ENCODE results near the gene DNAH9. TPM values are rescaled to one million over a fixed set of nuclear protein-coding genes. Genes with fewer than 3 reads are reported as not detected.

Gene DNAH9
- total RNA-seq, 4 donors from 2014 or later: 0.98 to 1.9 (median 1.5) TPM

DNA sequence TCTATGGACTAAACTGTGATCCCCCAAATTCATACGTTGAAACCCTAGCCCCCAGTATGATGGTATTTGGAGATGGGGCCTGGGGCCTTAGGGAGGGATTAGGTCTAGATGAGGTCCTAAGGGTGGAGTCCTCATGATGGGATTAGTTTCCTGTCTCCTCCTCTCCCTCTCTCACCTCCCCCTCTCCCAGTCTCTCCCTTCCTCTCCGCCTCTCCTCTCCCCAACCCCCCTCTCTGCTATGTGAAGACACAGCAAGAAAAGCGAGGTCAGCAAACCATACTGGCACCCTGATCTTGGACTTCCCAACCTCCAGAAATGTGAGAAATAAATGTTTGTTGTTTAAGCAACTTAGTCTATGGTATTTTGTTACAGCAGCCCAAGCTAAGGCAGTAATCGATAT lies 383.6 kb downstream of the DNAH9 start:
- no peak for DNase-seq (ENCODE audit: low spot score in 2 of 2)
- no peak for TF ChIP-seq POLR2A (IDR thresholded peaks at IDR 0.05)
- TF ChIP-seq CTCF (IDR thresholded peaks at IDR 0.05): no peak
- 90 to 92% methylated on average over 4 of the region's 4 CpGs for whole genome bisulfite sequencing, 2 donors
- H3K27ac ChIP-seq: no peak overlapping the region
- no peak overlapping the region for H3K4me3 ChIP-seq
- no peaks in the 10 kb centered on the region for H3K9me3 ChIP-seq
- H3K27me3 ChIP-seq: no peaks in the 10 kb centered on the region
- H3K36me3 ChIP-seq: peaks cover 3 to 55% (median 6%) of the 10 kb centered on the region in 3 donors
- H3K4me1 ChIP-seq: peaks cover 0 to 10% (median 3%) of the 10 kb centered on the region in 4 donors

GRCh38 chr17:11986179-11986941 lies 388.1 kb downstream of the DNAH9 start:
- peaks cover 0 to 16% (median 3%) of the 10 kb centered on the region in 4 donors for H3K4me1 ChIP-seq
- no peak for TF ChIP-seq POLR2A (IDR thresholded peaks at IDR 0.05)
- no peak for TF ChIP-seq CTCF (IDR thresholded peaks at IDR 0.05)
- no peak for TF ChIP-seq EP300 (IDR thresholded peaks at IDR 0.05)
- H3K9me3 ChIP-seq: no peaks in the 10 kb centered on the region
- H3K36me3 ChIP-seq: peaks cover 0 to 70% (median 0%) of the 10 kb centered on the region in 3 donors
- DNase-seq (ENCODE audit: low spot score in 2 of 2): peak; percentile 27 to 58
- WGBS, 2 donors: 69 to 82% methylated on average over 4 of the region's 4 CpGs
- H3K27me3 ChIP-seq: no peaks in the 10 kb centered on the region
- H3K4me3 ChIP-seq: no peak overlapping the region
- peak overlapping the region in 2 of 4 donors; percentile 37 to 74 for H3K27ac ChIP-seq

GRCh38 chr17:11986942-11987329 lies 388.7 kb downstream of the DNAH9 start:
- H3K4me3 ChIP-seq: no peak overlapping the region
- no peaks in the 10 kb centered on the region for H3K27me3 ChIP-seq
- H3K4me1 ChIP-seq: peaks cover 0 to 16% (median 3%) of the 10 kb centered on the region in 4 donors
- TF ChIP-seq CTCF (IDR thresholded peaks at IDR 0.05): peak; percentile 29 to 73 (median 54)
- no peak for TF ChIP-seq EP300 (IDR thresholded peaks at IDR 0.05)
- no peak for TF ChIP-seq POLR2A (IDR thresholded peaks at IDR 0.05)
- no peaks in the 10 kb centered on the region for H3K9me3 ChIP-seq
- no peak for DNase-seq (ENCODE audit: low spot score in 2 of 2)
- 22 to 32% methylated on average over 5 of the region's 5 CpGs for WGBS, 2 donors
- peak overlapping the region in 2 of 4 donors; percentile 37 to 74 for H3K27ac ChIP-seq
- H3K36me3 ChIP-seq: peaks cover 0 to 71% (median 0%) of the 10 kb centered on the region in 3 donors

- Histone ChIP-seq H3K27ac (no peak overlapping the region), H3K4me1 (peaks cover 0 to 16% (median 3%) of the 10 kb centered on the region in 4 donors), H3K9me3 (no peaks in the 10 kb centered on the region), H3K36me3 (peaks cover 0 to 48% (median 0%) of the 10 kb centered on the region in 3 donors), H3K27me3 (no peaks in the 10 kb centered on the region), H3K4me3 (no peak overlapping the region)
- 87 to 89% methylated on average over 7 of the region's 7 CpGs for WGBS, 2 donors
- no peak for DNase-seq (ENCODE audit: low spot score in 2 of 2)
- no peak for TF ChIP-seq CTCF (IDR thresholded peaks at IDR 0.05)
- no peak for TF ChIP-seq EP300 (IDR thresholded peaks at IDR 0.05)
- TF ChIP-seq POLR2A (IDR thresholded peaks at IDR 0.05): no peak
Observed at GRCh38 chr17:11990363-11990983, 392.2 kb downstream of the DNAH9 start.

DNA sequence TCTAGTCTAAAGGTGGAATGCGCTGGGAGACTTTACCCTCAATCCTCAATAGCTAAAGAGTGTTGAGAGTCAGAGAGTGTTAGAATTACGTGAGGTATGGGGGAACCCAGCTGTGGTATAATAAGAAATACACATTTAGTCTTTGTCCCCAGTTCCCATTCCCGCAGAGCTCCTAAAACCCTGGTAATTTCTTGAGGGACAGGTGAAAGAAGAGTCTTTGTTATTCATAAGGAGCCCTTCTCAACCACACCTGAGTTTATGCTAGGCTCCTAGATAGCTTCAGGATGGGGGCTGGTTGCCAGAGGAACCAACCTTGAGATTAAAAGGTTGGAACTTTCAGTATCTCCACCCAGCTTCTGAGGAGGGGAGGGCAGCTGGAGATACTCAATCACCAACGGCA lies 393.2 kb downstream of the DNAH9 start:
- 67 to 69% methylated on average over 4 of the region's 4 CpGs for WGBS, 2 donors
- Histone ChIP-seq H3K27me3 (no peaks in the 10 kb centered on the region), H3K4me3 (no peak overlapping the region), H3K27ac (no peak overlapping the region), H3K4me1 (peaks cover 0 to 20% (median 6%) of the 10 kb centered on the region in 4 donors), H3K9me3 (no peaks in the 10 kb centered on the region), H3K36me3 (peaks cover 0 to 48% (median 0%) of the 10 kb centered on the region in 3 donors)
- no peak for DNase-seq (ENCODE audit: low spot score in 2 of 2)
- TF ChIP-seq CTCF (IDR thresholded peaks at IDR 0.05) (no peak), POLR2A (IDR thresholded peaks at IDR 0.05) (no peak), EP300 (IDR thresholded peaks at IDR 0.05) (no peak)
